Nucleus accumbens (tissue), 56 donors: ENCODE results near the gene MZT1.

Experiments
- DNase-seq, 56 donors: peaks; one replicate each; lab custom pipeline; 2025; lab: John Stamatoyannopoulos, UW

MZT1 gene

GRCh38 chr13:72689181-72689696, 38.2 kb downstream of the MZT1 start:
- DNase-seq: no peak

- DNase-seq: no peak
These were observed 40.7 kb downstream of the MZT1 start for GRCh38 chr13:72686766-72687165.

DNA sequence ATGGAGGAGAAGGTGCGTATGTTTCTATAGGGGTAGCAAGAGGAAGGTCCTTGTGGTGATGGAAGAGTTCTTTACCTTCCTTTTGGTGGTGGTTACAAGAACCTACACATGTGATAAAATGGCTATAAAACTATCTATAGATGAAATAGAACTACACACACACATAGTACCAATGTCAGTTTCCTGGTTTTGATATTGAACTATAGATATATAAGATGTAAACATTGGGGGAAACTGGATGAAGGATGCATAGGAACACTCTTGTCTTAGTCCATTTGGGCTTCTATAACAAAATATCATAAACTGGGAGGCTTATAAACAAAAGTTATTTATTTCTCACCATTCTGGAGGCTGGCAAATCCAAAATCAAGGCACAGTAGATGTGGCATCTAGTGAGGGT, 47.1 kb downstream of the MZT1 start:
- no peak for DNase-seq

DNA sequence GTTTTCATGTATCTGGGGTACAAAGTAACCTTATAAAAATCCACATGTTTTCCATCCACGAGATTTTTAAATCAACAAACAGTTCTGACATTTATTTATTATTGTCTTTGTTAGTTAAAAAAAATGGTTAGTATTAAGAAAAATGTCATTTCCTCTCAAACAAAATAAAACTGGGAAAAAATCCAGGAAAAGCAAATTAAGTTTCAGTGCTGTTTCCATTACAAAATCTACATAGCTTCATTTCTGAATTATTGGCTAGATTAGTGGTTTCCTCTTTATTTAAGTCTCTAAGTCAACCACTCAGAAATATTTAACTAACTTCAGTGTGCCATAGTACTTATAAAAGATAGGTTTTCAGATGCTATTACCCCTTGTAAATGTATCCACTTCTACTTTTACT, 49.1 kb downstream of the MZT1 start:
- no peak for DNase-seq

- no peak for DNase-seq
These were observed 50.0 kb downstream of the MZT1 start for GRCh38 chr13:72677431-72677830.

DNA sequence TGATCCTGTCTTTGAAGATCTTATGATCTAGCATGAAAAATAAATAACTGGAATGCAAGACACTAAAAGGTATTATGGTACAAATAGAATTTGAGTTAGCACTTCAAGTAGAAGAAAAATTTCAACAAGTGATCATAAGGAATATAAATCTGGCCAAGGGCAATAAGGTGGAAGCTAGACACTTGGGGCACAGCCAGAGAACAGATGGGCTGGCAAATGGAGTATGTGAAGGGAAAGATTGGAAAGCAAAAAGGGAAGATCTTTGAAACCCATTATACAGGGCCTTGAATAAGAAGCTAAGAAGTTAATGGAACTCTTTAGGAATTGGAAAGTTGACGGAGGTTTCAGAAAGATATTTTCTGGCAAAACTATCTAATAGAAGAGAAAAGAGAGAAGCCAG, 61.0 kb downstream of the MZT1 start:
- DNase-seq: no peak

DNA sequence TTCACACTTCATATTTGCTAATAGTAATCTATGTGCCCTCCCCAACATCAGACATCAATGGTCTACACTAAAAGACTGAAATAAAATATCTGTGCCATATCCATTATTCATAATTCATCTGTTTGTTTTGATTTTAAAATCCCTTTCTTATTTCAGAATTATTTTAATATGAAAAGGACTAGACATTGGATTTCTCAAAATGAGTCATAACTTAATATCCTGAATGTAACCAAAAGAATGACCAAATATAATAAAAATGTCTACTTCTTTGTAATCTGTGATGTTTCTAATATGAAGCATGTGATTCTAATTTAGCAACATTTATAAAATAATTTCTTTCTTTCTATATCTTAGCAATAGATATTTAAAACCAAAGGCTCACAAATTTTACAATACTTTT, 64.9 kb downstream of the MZT1 start:
- DNase-seq: no peak
